ENCODE data around the gene MLLT11.

DNA sequence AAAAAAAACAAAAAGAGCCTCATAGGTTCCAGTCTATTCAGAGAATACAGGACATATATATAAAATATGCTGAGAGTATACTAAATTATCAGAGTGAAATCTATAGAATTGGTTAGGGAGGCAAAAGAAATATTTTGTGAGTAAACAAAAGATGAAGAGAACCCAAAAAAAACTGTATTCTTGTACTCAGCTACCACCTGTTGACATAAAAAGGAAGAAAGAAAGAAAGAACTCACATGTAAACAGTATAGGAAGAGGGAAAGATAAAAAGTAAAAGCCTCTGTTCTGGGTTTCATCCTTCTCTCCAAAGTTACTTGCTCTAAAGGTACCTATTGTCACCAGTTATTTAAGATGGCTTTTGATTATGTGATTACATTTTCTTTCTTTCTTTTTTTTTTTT, 33.7 kb upstream of the MLLT11 start:
- TF ChIP-seq, protein P1, sequence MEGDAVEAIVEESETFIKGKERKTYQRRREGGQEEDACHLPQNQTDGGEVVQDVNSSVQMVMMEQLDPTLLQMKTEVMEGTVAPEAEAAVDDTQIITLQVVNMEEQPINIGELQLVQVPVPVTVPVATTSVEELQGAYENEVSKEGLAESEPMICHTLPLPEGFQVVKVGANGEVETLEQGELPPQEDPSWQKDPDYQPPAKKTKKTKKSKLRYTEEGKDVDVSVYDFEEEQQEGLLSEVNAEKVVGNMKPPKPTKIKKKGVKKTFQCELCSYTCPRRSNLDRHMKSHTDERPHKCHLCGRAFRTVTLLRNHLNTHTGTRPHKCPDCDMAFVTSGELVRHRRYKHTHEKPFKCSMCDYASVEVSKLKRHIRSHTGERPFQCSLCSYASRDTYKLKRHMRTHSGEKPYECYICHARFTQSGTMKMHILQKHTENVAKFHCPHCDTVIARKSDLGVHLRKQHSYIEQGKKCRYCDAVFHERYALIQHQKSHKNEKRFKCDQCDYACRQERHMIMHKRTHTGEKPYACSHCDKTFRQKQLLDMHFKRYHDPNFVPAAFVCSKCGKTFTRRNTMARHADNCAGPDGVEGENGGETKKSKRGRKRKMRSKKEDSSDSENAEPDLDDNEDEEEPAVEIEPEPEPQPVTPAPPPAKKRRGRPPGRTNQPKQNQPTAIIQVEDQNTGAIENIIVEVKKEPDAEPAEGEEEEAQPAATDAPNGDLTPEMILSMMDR (IDR thresholded peaks at IDR 0.05; ENCODE audit: poor library complexity) = no peak
- no peak for TF ChIP-seq EZH2 (IDR thresholded peaks at IDR 0.05; ENCODE audit: borderline replicate concordance)
